Measurements from ENCODE around the gene KRT14.
"Not testable (repeated sequence)": the region's sequence is repeated elsewhere in the genome, so short reads cannot be mapped to it uniquely, and the experiment has no call there.

KRT14 gene

DNA sequence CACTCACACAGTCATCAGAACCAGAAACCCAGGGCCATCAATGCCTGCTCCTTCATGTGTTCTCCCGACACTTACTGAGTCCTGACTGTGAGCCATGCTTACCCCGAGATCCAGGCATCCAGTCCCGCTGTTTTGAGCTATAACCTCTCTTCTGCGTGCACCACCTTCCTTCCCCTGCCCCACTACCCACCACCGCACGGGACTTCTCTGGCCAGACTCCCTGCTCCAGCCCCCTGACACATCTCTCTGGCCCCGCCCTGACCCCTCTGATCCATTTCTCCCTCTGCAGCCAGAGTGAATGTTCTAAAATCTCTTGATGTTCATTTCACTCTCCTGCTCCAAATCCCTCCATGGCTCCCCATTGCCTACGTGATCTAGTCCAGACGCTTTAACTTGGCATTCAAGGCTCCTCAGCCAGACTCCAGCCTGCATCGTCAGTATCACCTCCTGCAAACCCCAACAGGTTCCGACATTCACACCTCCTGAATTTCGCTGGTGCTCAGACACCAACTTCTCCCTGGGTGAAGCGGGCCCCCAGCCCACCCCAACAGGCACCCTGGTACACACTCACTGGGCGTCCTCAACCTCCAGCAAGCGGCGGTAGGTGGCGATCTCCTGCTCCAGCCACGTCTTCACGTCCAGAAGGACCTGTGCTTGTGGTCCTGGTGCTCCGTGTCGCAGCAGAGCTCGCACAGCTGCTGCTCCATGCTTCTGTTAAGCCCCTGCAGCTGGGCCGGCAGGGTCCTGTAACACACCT is 40.8 kb upstream of the KRT14 start:
- DNase-seq (no peak), ATAC-seq (ENCODE audit: insufficient read depth, low read depth) (no peak)
- TF ChIP-seq EZH2 (IDR thresholded peaks at IDR 0.05; ENCODE audit: borderline replicate concordance, low read depth, low read length, severe bottlenecking), result no peak
- TF ChIP-seq CTCF (IDR thresholded peaks at IDR 0.05; ENCODE audit: borderline replicate concordance, extremely low read depth, low read length, poor library complexity, severe bottlenecking), result no peak
- Histone ChIP-seq H4K20me1 (ENCODE audit: insufficient read depth, low read length) (peaks cover 4% of the 10 kb centered on the region; the same call in 1 of the 2 replicates), H3K4me1 (ENCODE audit: insufficient read depth, low read length) (no peaks in the 10 kb centered on the region), H3K4me3 (ENCODE audit: low read depth in 1 of 2, low read length in 2 of 2) (no peak overlapping the region), H2AFZ (ENCODE audit: low read depth, low read length) (no peak overlapping the region), H3K36me3 (ENCODE audit: insufficient read depth, low read length) (no peaks in the 10 kb centered on the region), H3K4me2 (ENCODE audit: insufficient read depth, low read length) (no peak overlapping the region), H3K9me3 (ENCODE audit: insufficient read depth, low read length, severe bottlenecking) (no peaks in the 10 kb centered on the region), H3K79me2 (ENCODE audit: insufficient read depth, low read length) (no peaks in the 10 kb centered on the region), H3K27ac (ENCODE audit: low read length) (no peak overlapping the region), H3K9ac (ENCODE audit: low read depth, low read length) (no peak overlapping the region), H3K27me3 (ENCODE audit: insufficient read depth, low read length, poor library complexity) (no peaks in the 10 kb centered on the region)

DNA sequence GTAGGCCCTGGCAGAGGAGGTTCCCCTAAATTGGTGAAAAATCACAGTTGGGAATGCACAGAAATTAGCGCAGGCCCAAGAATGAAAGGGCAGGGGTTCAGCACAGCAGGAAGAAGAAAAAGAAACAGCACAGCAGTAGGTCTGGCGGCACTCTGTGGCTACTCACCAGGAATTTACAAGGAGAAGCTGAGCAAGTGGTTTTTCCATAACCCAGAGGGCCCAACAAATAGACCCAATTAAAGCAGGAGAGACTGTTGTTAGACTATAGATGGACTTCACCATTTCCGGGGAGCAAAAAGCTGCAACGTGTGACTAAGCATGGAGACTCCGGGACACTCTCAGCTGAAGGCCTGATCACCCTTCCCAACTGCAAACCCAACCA is 40.2 kb upstream of the KRT14 start:
- not testable (repeated sequence) for H4K20me1 ChIP-seq (ENCODE audit: insufficient read depth, low read length); H3K27me3 ChIP-seq (ENCODE audit: insufficient read depth, low read length, poor library complexity); H3K27ac ChIP-seq (ENCODE audit: low read length); H3K4me3 ChIP-seq (ENCODE audit: low read depth in 1 of 2, low read length in 2 of 2); H3K9ac ChIP-seq (ENCODE audit: low read depth, low read length); H3K4me2 ChIP-seq (ENCODE audit: insufficient read depth, low read length); H3K4me1 ChIP-seq (ENCODE audit: insufficient read depth, low read length); H2AFZ ChIP-seq (ENCODE audit: low read depth, low read length); H3K36me3 ChIP-seq (ENCODE audit: insufficient read depth, low read length); DNase-seq; ATAC-seq (ENCODE audit: insufficient read depth, low read depth); H3K9me3 ChIP-seq (ENCODE audit: insufficient read depth, low read length, severe bottlenecking); H3K79me2 ChIP-seq (ENCODE audit: insufficient read depth, low read length)

GRCh38 chr17:41626028-41626913 is 39.6 kb upstream of the KRT14 start:
- H3K27ac ChIP-seq (ENCODE audit: low read length); H3K27me3 ChIP-seq (ENCODE audit: insufficient read depth, low read length, poor library complexity); H3K36me3 ChIP-seq (ENCODE audit: insufficient read depth, low read length); H4K20me1 ChIP-seq (ENCODE audit: insufficient read depth, low read length); H2AFZ ChIP-seq (ENCODE audit: low read depth, low read length); H3K9me3 ChIP-seq (ENCODE audit: insufficient read depth, low read length, severe bottlenecking); H3K4me3 ChIP-seq (ENCODE audit: low read depth in 1 of 2, low read length in 2 of 2); H3K4me1 ChIP-seq (ENCODE audit: insufficient read depth, low read length); H3K79me2 ChIP-seq (ENCODE audit: insufficient read depth, low read length); DNase-seq; H3K4me2 ChIP-seq (ENCODE audit: insufficient read depth, low read length); H3K9ac ChIP-seq (ENCODE audit: low read depth, low read length); ATAC-seq (ENCODE audit: insufficient read depth, low read depth): not testable (repeated sequence)

- no peaks in the 10 kb centered on the region for H3K27me3 ChIP-seq (ENCODE audit: insufficient read depth, low read length, poor library complexity)
- no peaks in the 10 kb centered on the region for H3K79me2 ChIP-seq (ENCODE audit: insufficient read depth, low read length)
- H3K4me2 ChIP-seq (ENCODE audit: insufficient read depth, low read length), result no peak overlapping the region
- no peak overlapping the region for H2AFZ ChIP-seq (ENCODE audit: low read depth, low read length)
- no peaks in the 10 kb centered on the region for H3K9me3 ChIP-seq (ENCODE audit: insufficient read depth, low read length, severe bottlenecking)
- no peaks in the 10 kb centered on the region for H4K20me1 ChIP-seq (ENCODE audit: insufficient read depth, low read length)
- no peak for DNase-seq
- no peak overlapping the region for H3K27ac ChIP-seq (ENCODE audit: low read length)
- TF ChIP-seq EZH2 (IDR thresholded peaks at IDR 0.05; ENCODE audit: borderline replicate concordance, low read depth, low read length, severe bottlenecking) (no peak), CTCF (IDR thresholded peaks at IDR 0.05; ENCODE audit: borderline replicate concordance, extremely low read depth, low read length, poor library complexity, severe bottlenecking) (no peak)
- H3K9ac ChIP-seq (ENCODE audit: low read depth, low read length), result no peak overlapping the region
- no peak overlapping the region for H3K4me3 ChIP-seq (ENCODE audit: low read depth in 1 of 2, low read length in 2 of 2)
- no peak for ATAC-seq (ENCODE audit: insufficient read depth, low read depth)
- H3K4me1 ChIP-seq (ENCODE audit: insufficient read depth, low read length), result no peaks in the 10 kb centered on the region
- H3K36me3 ChIP-seq (ENCODE audit: insufficient read depth, low read length), result no peaks in the 10 kb centered on the region
Measured at GRCh38 chr17:41625602-41626001, 38.9 kb upstream of the KRT14 start.
